Activated effector memory CD4-positive, alpha-beta T cell treated with Interleukin-2 at 50 U/mL for 16 hours (primary cell): Measurements from ENCODE around the gene SNX12.
A peak's percentile ranks its signal among the peaks of the same experiment; 100 is the strongest.
"Not testable (repeated sequence)": the region's sequence is repeated elsewhere in the genome, so short reads cannot be mapped to it uniquely, and the experiment has no call there.

Experiments used
- DNase-seq: peaks from one replicate; pipeline ENCODE4 v3.0.0-alpha.2; 2020

Gene SNX12

DNA sequence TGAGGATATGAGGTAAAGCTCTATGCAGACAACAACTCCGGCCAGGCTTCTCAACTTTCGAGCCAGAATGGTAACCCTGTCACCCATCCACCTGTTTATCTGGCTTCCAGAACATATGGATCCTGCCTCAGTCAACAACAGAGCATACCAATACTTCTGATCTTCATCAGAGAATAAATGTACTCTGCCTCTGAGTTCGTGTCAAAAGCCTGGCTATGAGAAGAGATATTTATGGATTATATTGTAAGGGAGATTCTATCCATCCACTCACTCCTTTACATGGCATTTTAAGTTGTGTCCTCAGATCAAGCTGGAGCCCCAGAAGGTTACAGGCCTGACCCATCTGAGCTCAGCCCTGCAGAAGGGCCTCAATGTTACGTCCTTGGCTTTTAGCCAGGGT, 17.8 kb upstream of the SNX12 start:
- no peak for DNase-seq

DNA sequence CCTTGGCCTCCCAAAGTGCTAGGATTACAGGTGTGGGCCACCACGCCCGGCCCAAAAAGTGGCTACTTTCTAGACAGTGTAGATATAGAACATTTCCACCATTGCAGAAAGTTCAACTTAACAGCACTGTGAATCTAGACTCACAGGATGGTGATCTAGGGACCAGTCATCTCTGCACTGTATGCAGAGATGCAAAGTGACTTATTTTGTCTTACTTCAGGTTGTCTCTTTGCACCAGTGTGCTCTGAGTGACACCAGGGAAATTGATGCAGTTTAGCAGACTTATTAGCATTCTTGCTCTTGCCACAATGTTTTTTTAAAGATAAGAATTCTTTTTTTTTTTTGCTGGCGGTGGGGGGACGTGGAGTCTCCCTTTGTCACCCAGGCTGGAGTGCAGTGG, 14.7 kb upstream of the SNX12 start:
- DNase-seq: no peak

GRCh38 chrX:71082124-71082647, 14.1 kb upstream of the SNX12 start:
- no peak for DNase-seq

- no peak for DNase-seq
These were observed 13.4 kb upstream of the SNX12 start for GRCh38 chrX:71081330-71082123.

GRCh38 chrX:71070531-71070930, 2.4 kb upstream of the SNX12 start:
- DNase-seq: no peak

DNA sequence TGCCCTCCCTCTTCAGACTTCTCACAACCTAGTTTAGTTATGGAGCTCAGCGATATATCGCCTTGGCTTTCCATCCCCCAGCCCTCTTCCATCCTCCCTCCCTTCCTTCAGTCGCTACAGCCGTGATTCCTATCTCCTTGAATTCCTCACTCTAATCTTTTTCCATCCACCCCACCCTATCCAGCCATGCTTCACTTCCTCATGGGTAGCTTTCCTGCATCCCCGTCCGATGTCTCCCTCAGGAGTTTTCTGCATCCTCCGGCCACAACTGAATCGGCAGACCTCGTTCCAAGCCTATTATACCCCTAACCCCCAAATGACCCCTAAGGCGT, 456 bp downstream of the SNX12 start:
- peak; percentile 0 for DNase-seq

DNA sequence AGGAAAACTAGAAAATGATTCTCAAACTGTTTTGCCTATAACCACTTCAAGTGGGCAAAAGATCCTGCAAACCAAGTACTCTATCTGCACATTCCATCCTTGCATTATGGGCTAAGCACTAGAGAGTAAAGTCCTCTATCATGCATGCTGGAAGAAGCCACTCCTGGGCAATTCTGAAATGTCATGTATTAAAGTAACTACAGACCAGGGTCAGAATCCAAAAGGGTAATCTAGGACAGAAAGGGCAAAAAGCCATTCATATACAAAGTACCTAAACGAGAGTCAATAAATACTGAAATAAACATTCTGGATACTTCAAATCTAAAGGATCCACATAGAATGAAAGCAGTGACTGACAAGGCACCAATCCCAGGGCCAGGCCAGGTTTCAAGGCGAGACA, 1.0 kb downstream of the SNX12 start:
- no peak for DNase-seq

DNA sequence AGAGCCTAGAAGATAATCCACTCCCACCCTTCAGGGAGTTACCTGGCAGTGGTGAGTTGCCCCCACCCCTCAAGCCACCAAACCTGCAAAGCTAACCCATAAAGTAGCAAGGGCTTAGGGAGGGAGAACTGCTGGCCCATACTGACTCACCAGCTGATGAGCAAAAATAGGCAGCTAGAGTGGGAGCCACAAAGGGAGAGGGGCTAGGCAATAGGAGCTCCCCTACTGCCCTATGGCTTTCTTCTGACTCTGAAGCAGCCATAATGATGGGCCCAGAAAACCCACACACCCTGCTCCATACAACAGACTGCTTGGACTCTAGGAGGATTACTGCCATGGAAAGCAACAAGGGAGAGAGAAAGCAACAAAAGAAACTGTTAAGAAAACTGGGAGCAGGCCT, 8.0 kb downstream of the SNX12 start:
- DNase-seq: no peak

DNA sequence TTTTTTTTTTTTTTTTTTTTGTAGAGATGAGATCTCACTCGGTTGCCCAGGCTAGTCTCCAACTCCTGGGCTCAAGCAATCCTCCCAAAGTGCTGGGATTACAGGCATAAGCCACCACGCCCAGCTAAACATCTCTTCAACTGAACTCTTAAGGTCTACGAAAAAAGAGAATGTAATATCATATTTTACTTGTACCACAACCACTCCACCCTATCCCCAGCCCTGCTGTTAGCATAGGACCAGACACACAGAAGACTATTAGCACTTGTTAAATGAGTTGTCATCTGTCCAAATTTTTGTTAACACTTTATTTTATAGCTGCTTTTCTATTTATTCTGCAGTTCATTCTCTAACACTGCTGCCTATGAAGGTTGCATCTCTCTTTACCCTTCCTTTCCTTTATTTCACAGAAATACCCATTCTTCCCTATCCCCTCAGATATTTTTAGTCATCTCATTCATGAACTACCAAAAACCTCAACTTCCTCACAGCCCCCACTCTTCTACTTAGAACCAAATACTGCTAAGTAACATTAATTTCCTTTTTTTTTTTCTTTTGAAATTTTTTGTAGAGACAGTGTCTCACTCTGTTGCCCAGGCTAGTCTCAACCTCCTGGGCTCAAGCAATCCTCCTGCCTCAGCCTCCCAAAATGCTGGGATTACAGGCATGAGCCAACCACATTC, 10.1 kb downstream of the SNX12 start:
- DNase-seq: no peak

GRCh38 chrX:71056867-71057266, 11.3 kb downstream of the SNX12 start:
- DNase-seq: no peak

- DNase-seq: no peak
These were observed 14.9 kb downstream of the SNX12 start for GRCh38 chrX:71053217-71053621.

DNA sequence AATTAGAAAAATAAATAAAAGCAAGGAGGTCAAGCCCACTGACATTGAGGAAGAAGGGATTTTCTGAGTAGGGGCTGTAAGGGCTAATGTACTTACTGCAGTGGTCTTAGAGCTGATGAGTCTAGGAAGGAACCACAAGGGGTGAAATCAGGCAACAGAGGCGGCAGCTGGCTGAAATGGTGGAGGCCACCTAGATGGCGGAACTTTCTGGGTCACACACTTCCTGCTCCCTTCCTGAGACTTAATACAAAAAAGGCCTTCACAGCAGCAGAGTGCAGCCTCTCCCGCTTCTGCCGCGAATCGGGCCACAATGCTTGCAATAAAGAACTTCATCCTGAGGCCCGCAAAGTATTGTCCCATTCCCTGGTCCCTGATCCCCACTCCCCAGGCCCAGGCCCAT, 15.4 kb downstream of the SNX12 start:
- no peak for DNase-seq

DNA sequence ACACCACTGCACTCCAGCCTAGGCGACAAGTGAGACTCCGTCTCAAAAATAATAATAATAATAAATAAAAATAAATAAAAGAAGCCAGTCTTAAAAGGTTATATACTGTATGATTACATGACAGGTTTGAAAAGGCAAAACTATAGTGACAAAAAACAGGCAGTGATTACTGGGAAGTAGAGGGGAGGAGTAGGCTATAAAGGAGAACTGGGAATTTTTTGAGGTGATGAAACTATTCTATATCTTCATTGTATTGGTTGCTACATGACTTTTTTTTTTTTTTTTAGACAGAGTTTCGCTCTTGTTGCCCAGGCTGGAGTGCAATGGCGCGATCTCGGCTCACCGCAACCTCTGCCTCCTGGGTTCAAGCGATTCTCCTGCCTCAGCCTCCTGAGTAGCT, 20.2 kb downstream of the SNX12 start:
- DNase-seq: not testable (repeated sequence)

DNA sequence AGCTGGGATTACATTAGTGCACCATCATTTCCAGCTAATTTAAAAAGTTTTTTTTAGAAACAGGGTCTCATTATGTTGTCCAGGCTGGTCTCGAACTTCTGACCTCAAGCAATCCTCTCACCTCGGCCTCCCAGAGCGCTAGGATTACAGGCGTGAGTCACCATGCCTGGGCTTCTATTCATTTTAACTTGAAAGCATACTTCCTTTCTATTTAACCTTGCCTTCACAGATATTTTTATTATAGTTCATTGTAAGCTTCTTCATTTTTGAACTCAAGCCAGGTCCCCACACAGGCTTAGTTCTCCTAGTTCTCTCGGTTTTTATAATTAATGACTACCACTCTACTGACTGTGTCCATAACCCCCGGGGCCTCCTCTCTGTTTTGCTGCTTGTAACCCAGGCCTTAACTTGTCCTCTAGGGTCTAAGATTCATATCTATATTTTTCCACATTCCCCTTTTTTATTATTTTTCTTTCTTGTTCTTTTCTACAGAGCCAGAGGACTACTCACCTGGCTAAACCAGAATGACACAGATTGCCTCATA, 50.7 kb downstream of the SNX12 start:
- no peak for DNase-seq
